HepG2 (cell line): ENCODE data around the gene ANKIB1. TPM values are rescaled to one million over a fixed set of nuclear protein-coding genes. Genes with fewer than 3 reads are reported as not detected.

ENCODE experiments used
- ELF3 ChIP-seq: IDR thresholded peaks from 2 replicates; pipeline ENCODE4 v1.6.1; 2016; ENCODE audit warnings: missing genetic modification reagents, missing compliant biosample characterization
- HOXA5 ChIP-seq: sonication (generic); formaldehyde crosslinking; IDR thresholded peaks from 2 replicates; pipeline ENCODE4 v1.4.0; 2020; ENCODE audit warnings: missing genetic modification reagents
- HOXD1 ChIP-seq: sonication (generic); formaldehyde crosslinking; IDR thresholded peaks from 2 replicates; pipeline ENCODE4 v1.5.0; 2020; ENCODE audit warnings: missing genetic modification reagents
- KDM2A ChIP-seq: sonication (generic); formaldehyde crosslinking; IDR thresholded peaks from 2 replicates; pipeline ENCODE4 v1.4.0; 2020; ENCODE audit warnings: low read depth, missing genetic modification reagents, borderline replicate concordance
- MBD4 ChIP-seq: IDR thresholded peaks from 2 replicates; pipeline ENCODE4 v1.6.1; 2012; ENCODE audit warnings: low read length, inconsistent platforms, borderline replicate concordance
- RAD51 ChIP-seq: fragments of 450-650 bp; IDR thresholded peaks from 2 replicates; pipeline ENCODE4 v1.6.1; 2016; ENCODE audit warnings: borderline replicate concordance
- RBAK ChIP-seq: sonication (generic); formaldehyde crosslinking; IDR thresholded peaks from 2 replicates; pipeline ENCODE4 v1.5.1; 2020; ENCODE audit warnings: mild to moderate bottlenecking, missing genetic modification reagents
- RELA ChIP-seq: sonication (generic); formaldehyde crosslinking; IDR thresholded peaks from 2 replicates; pipeline ENCODE4 v1.4.0; 2020; ENCODE audit warnings: missing genetic modification reagents
- RORA ChIP-seq: sonication (generic); formaldehyde crosslinking; IDR thresholded peaks from 2 replicates; pipeline ENCODE4 v1.5.0; 2020; ENCODE audit warnings: mild to moderate bottlenecking, missing genetic modification reagents, moderate library complexity
- SP2 ChIP-seq: sonication (generic); formaldehyde crosslinking; IDR thresholded peaks from 2 replicates; pipeline ENCODE4 v1.5.1; 2020; ENCODE audit warnings: mild to moderate bottlenecking, missing genetic modification reagents
- TCF12 ChIP-seq, 2 experiments: fragments of 450-650 bp in 1 of 2; sonication (generic) in 1 of 2; formaldehyde crosslinking in 1 of 2; IDR thresholded peaks; 2 replicates each; pipeline versions ENCODE4 v1.6.1 to v1.8.0; 2017 to 2022; ENCODE audit warnings: antibody characterized with exemption in 1 of 2, mild to moderate bottlenecking in 1 of 2, missing genetic modification reagents in 1 of 2, moderate library complexity in 1 of 2
- ZIK1 ChIP-seq: sonication (generic); formaldehyde crosslinking; IDR thresholded peaks from 2 replicates; pipeline ENCODE4 v1.5.0; 2020; ENCODE audit warnings: mild to moderate bottlenecking, low read depth, missing genetic modification reagents, borderline replicate concordance
- ZNF274 ChIP-seq: sonication (generic); formaldehyde crosslinking; IDR thresholded peaks from 2 replicates; pipeline ENCODE4 v1.5.1; 2020; ENCODE audit warnings: mild to moderate bottlenecking, missing genetic modification reagents
- ZNF282 ChIP-seq: fragments of 450-650 bp; IDR thresholded peaks from 2 replicates; pipeline ENCODE4 v1.6.1; 2018; ENCODE audit not compliant: partially characterized antibody
- ZNF557 ChIP-seq: sonication (generic); formaldehyde crosslinking; IDR thresholded peaks from 2 replicates; pipeline ENCODE4 v1.4.0; 2020; ENCODE audit warnings: missing genetic modification reagents
- ZNF703 ChIP-seq: sonication (generic); formaldehyde crosslinking; IDR thresholded peaks from 2 replicates; pipeline ENCODE4 v1.5.1; 2020; ENCODE audit warnings: missing genetic modification reagents, mild to moderate bottlenecking, moderate library complexity, borderline replicate concordance
- polyA plus RNA-seq, 8 experiments: library from polyadenylated mRNA; depleted of rRNA in 3 of 8; stranded (reverse) in 7 of 8; unstranded in 1 of 8; fragments of >200 nt; fragmentation: Illumina TruSeq in 4 of 8; extraction: Trizol in 4 of 8; gene quantifications; 2 replicates each; pipeline versions ENCODE4 v1.2.1 to v1.2.3, GENCODE V29; 2011 to 2016; ENCODE audit warnings: low read depth in 4 of 8, missing spikeins in 1 of 8, mixed read lengths in 1 of 8; ENCODE audit not compliant: insufficient read depth in 1 of 8
- total RNA-seq, 5 experiments: library from RNA; depleted of rRNA; stranded (reverse); fragments of >200 nt; fragmentation: Illumina TruSeq; extraction: Trizol; gene quantifications; 2 replicates each; pipeline ENCODE4 v1.2.3, GENCODE V29; 2016; ENCODE audit warnings: low read depth in 1 of 5
- TF ChIP-seq, protein P1 (sequence below): sonication (generic); formaldehyde crosslinking; IDR thresholded peaks from 2 replicates; pipeline ENCODE4 v1.5.0; 2020; ENCODE audit warnings: missing genetic modification reagents
- TF ChIP-seq, protein P2 (sequence below): sonication (generic); formaldehyde crosslinking; IDR thresholded peaks from 2 replicates; pipeline ENCODE4 v1.5.1; 2020; ENCODE audit warnings: missing genetic modification reagents, mild to moderate bottlenecking, borderline replicate concordance
- TF ChIP-seq, protein P3 (sequence below): sonication (generic); formaldehyde crosslinking; IDR thresholded peaks from 2 replicates; pipeline ENCODE4 v1.5.0; 2020; ENCODE audit warnings: mild to moderate bottlenecking, missing genetic modification reagents
- TF ChIP-seq, protein P4 (sequence below): sonication (generic); formaldehyde crosslinking; IDR thresholded peaks from 2 replicates; pipeline ENCODE4 v1.8.0; 2022; ENCODE audit warnings: mild to moderate bottlenecking, missing genetic modification reagents, moderate library complexity
- TF ChIP-seq, protein P5 (sequence below): sonication (generic); formaldehyde crosslinking; IDR thresholded peaks from 2 replicates; pipeline ENCODE4 v1.4.0; 2020; ENCODE audit warnings: missing genetic modification reagents

Gene ANKIB1
- total and polyA plus RNA-seq, 2 of the 13 experiments (the other 11 are each of a cell fraction or from before 2014, with no cell fraction given), result 28.7 to 29.6 TPM

DNA sequence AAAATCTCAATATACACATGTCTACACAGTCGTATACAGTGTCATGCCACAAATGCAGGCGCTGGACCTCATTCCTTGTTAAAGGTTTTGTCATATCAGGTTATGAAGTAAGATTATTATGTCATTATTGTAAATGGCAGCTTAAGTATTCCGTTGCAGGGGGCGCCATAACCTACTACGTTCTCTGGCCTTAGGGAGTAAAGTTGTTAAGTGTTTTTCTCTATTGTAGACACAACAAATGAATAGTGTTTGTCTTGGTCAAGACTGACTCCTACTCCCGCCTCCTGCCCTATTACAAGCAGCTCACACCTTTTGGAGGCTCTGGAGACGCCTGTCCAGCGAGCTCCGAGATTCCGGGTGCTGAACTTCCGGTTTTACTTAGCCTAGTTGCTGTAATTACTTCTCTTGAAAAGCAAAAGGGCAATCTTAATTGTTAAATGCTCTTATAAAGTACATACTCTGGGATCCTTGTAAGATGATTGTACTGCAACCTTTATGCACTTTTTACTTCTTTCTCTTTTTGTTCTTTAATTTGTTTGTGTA is 202.5 kb downstream of the ANKIB1 start (continued):
- no peak for TF ChIP-seq RBAK
- no peak for TF ChIP-seq RAD51
- no peak for TF ChIP-seq ZNF557 (CRISPR knock-in tag)
- no peak for TF ChIP-seq TCF12 (IDR thresholded peaks at IDR 0.05)
- no peak for TF ChIP-seq TCF12 (CRISPR knock-in tag; IDR thresholded peaks at IDR 0.05)
- TF ChIP-seq, protein P1, sequence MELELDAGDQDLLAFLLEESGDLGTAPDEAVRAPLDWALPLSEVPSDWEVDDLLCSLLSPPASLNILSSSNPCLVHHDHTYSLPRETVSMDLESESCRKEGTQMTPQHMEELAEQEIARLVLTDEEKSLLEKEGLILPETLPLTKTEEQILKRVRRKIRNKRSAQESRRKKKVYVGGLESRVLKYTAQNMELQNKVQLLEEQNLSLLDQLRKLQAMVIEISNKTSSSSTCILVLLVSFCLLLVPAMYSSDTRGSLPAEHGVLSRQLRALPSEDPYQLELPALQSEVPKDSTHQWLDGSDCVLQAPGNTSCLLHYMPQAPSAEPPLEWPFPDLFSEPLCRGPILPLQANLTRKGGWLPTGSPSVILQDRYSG (CRISPR knock-in tag), result no peak
- TF ChIP-seq, protein P2, sequence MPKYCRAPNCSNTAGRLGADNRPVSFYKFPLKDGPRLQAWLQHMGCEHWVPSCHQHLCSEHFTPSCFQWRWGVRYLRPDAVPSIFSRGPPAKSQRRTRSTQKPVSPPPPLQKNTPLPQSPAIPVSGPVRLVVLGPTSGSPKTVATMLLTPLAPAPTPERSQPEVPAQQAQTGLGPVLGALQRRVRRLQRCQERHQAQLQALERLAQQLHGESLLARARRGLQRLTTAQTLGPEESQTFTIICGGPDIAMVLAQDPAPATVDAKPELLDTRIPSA (CRISPR knock-in tag), result no peak
- TF ChIP-seq MBD4, result no peak
- TF ChIP-seq, protein P3, sequence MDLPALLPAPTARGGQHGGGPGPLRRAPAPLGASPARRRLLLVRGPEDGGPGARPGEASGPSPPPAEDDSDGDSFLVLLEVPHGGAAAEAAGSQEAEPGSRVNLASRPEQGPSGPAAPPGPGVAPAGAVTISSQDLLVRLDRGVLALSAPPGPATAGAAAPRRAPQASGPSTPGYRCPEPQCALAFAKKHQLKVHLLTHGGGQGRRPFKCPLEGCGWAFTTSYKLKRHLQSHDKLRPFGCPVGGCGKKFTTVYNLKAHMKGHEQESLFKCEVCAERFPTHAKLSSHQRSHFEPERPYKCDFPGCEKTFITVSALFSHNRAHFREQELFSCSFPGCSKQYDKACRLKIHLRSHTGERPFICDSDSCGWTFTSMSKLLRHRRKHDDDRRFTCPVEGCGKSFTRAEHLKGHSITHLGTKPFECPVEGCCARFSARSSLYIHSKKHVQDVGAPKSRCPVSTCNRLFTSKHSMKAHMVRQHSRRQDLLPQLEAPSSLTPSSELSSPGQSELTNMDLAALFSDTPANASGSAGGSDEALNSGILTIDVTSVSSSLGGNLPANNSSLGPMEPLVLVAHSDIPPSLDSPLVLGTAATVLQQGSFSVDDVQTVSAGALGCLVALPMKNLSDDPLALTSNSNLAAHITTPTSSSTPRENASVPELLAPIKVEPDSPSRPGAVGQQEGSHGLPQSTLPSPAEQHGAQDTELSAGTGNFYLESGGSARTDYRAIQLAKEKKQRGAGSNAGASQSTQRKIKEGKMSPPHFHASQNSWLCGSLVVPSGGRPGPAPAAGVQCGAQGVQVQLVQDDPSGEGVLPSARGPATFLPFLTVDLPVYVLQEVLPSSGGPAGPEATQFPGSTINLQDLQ, result no peak
- no peak for TF ChIP-seq ZNF703 (CRISPR knock-in tag)
- TF ChIP-seq, protein P4, sequence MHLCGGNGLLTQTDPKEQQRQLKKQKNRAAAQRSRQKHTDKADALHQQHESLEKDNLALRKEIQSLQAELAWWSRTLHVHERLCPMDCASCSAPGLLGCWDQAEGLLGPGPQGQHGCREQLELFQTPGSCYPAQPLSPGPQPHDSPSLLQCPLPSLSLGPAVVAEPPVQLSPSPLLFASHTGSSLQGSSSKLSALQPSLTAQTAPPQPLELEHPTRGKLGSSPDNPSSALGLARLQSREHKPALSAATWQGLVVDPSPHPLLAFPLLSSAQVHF (CRISPR knock-in tag), result no peak
- no peak for TF ChIP-seq HOXA5
- TF ChIP-seq RORA (CRISPR knock-in tag), result no peak
- TF ChIP-seq HOXD1 (CRISPR knock-in tag), result no peak
- no peak for TF ChIP-seq SP2
- no peak for TF ChIP-seq ZIK1 (CRISPR knock-in tag)
- TF ChIP-seq KDM2A (CRISPR knock-in tag), result no peak
- TF ChIP-seq ELF3 (CRISPR knock-in tag), result no peak
- TF ChIP-seq ZNF274 (CRISPR knock-in tag), result no peak
- no peak for TF ChIP-seq RELA (CRISPR knock-in tag)
- TF ChIP-seq, protein P5, sequence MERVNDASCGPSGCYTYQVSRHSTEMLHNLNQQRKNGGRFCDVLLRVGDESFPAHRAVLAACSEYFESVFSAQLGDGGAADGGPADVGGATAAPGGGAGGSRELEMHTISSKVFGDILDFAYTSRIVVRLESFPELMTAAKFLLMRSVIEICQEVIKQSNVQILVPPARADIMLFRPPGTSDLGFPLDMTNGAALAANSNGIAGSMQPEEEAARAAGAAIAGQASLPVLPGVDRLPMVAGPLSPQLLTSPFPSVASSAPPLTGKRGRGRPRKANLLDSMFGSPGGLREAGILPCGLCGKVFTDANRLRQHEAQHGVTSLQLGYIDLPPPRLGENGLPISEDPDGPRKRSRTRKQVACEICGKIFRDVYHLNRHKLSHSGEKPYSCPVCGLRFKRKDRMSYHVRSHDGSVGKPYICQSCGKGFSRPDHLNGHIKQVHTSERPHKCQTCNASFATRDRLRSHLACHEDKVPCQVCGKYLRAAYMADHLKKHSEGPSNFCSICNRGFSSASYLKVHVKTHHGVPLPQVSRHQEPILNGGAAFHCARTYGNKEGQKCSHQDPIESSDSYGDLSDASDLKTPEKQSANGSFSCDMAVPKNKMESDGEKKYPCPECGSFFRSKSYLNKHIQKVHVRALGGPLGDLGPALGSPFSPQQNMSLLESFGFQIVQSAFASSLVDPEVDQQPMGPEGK, result no peak
- no peak for TF ChIP-seq ZNF282
